ENCODE measurements around the gene CAPN12.

Gene CAPN12

DNA sequence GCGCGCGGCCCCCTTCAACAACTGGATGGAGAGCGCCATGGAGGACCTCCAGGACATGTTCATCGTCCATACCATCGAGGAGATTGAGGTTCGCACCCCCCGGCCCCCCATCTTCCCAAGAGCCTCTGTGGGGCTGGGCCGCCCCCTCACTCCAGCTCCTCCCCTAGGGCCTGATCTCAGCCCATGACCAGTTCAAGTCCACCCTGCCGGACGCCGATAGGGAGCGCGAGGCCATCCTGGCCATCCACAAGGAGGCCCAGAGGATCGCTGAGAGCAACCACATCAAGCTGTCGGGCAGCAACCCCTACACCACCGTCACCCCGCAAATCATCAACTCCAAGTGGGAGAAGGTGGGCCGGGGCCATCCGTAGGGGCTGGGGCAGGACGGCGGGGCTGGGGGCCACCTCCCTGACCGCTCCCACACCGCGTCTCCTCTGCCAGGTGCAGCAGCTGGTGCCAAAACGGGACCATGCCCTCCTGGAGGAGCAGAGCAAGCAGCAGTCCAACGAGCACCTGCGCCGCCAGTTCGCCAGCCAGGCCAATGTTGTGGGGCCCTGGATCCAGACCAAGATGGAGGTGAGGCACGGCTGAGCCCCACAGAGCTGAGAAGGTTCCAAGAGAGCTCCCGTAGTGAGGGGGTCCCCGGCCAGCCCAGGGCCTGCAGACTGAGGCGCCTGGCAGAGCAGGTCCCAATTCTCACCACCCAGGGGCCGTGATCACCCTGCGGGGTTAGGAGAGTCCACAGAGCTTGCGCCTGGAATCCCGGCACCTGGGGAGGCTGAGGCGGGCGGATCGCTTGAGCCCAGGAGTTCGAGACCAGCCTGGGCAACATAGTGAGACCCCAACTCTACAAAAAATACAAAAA is 20.1 kb downstream of the CAPN12 start:
- DNase-seq: no peak

- DNase-seq: no peak
These were observed 20.7 kb downstream of the CAPN12 start for GRCh38 chr19:38723606-38723965.

- no peak for DNase-seq
These were observed 21.2 kb downstream of the CAPN12 start for GRCh38 chr19:38722947-38723605.

DNA sequence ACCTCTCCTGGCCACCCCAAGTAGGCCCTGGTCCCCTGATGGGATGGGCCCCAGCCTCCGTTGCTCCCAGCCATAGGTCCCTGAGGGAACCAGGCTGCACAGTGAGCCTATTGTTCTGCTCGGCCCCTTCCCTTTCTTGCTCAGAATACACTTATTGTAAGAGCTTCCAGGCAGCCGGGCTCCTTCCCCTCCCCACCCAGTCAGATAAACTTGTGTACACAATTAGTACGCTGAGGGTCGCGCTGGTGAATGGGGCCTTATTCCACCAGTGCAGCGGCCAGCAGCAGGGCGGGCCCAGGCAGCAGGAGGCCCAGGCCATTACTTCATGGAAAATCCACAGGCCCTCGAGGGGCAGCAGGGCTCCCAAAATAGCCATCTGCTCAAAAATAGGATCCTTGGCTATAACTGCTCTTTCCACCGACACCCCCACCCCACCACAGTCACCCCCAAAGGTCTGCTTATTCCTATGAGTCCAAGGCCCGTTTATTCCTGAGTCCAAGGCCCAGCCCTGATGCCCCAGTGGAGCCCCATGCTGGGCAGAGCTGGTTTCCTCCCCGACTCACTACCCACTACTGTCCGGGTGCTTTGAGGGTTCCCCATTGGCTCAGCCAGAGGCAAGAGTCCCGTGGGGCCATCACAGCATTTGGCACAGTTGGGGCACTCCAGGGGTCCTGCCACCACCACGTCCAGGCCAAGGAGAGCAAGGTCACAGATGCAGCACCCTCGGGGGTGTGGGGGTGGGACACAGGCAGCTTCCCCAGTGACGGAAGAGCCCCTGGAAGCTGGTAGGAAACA is 22.1 kb downstream of the CAPN12 start:
- no peak for DNase-seq

DNA sequence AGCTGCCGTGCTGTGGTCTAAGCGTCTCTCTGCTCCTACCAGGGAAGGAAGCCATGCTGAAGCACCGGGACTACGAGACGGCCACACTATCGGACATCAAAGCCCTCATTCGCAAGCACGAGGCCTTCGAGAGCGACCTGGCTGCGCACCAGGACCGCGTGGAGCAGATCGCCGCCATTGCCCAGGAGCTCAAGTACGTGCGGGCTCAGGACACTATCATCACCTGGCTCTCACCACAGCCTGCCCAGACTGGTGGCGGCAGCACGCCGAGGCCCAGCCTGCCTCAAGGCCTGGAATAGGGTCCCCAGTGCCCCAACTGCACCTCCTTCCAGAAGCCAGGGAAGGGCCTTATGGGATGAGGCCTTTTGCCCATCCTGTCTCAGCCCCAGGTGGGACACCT is 22.8 kb downstream of the CAPN12 start:
- no peak for DNase-seq

GRCh38 chr19:38720559-38721236 is 23.6 kb downstream of the CAPN12 start:
- DNase-seq: no peak

- no peak for DNase-seq
These were observed 24.3 kb downstream of the CAPN12 start for GRCh38 chr19:38719761-38720558.

DNA sequence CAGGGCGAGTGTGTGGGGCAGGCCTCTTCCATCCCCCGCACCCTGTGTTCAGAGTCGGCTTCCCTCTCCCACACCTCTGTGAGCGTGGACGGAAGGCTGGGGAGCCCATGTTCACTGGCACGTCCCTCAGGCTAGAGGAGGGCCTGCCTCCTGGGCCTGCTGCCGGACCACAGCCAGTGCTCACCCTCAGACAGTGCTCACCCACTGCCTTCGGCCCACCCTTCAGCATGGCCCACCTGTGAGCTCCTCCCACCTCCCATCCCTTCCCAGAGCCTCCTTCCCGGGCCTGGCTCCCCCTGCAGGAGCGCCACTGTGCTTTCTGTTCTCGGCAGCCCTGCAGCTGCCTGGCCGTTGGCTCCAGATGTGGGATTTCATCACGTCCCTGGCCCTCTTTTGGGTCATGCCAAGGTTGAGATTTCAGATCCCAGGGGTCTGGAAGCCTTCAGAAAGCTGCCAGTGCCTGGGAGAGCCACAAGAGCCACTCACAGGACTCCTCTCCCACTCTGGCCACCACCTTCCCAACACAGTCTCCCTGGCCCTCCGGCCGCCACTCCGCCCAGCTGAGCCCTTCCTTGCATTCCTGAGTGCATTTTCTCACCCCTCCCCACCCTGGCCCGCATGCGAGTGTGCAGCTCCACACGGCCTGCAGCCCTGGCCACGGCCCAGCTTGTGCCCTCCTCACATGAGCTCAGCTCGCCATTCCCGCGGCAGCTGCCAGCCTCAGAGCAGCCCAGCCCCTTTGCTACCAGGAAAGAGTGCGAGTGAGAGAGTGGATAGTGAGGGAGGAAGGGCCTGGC is 25.3 kb downstream of the CAPN12 start:
- no peak for DNase-seq

DNA sequence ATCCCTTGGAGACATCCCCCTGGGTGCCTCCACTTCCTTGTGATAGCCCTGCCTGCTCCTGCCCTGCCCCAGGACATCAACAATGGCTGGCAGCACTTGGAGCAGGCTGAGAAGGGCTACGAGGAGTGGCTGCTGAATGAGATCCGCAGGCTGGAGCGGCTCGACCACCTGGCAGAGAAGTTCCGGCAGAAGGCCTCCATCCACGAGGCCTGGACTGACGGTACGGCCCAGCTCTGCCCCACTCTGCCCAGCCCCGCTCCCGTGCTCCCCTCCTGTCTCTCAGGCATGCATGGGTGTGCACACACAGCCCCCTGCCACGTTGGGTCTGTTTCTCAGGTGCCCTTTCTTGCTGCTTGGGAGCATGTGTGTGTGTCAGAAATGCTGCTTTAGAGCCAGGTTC is 26.4 kb downstream of the CAPN12 start:
- no peak for DNase-seq

GRCh38 chr19:38717051-38717450 is 27.2 kb downstream of the CAPN12 start:
- DNase-seq: no peak

DNA sequence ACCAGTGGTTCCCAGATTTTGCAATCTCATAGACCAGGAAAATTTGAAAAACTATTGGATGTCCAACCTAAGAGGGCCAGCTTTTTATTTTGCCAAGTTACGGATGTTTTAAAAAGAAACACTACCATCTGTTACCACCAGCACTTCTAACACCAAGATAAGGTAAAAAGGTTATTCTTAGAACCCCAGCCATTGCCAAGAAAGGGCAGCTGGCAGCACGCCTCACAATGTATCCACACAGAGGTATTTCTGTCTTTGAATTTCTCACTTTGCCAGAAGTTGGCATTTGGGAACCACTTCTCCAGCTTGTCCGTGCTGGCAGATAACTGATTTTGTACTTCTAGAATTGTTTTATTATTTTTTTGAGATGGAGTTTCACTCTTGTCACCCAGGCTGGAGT is 28.7 kb downstream of the CAPN12 start:
- no peak for DNase-seq

DNA sequence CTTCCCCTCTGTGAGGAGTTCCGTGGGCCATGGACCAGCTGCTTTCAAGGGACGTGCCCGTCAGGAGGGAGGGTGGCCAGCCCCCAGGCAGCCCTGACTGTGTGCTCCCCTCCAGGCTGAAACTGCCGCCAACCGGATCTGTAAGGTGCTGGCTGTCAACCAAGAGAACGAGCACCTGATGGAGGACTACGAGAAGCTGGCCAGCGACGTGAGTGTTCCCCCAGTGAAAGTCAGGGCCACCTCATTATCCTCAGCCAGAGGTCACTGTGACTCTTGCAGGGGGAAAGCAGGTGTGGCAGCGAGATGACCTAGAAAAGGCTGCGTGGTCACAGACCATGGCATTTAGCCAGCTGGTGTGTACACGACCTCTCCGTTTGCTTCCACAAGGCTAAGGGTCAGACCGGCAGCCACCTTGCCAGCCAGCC is 29.9 kb downstream of the CAPN12 start:
- DNase-seq: no peak

DNA sequence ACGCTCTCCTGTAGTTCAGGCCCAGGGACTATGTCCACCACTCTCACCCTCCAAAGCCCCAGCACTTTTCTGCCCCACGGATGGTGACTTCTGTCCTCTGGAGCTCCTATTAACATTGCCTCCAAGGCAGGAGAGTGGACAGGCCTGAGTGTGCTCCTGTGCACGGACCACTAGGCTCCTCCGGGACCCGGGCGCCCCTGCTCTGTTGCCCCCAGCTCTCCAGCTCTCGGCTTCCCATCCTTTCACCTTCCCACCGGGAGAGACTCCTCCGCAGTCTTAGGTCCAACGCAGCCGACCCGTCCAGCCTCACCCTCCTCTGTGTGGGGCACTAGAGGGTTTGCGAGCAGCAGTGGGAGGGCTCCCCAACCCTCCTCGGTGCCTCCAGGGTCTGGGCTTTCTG is 30.4 kb downstream of the CAPN12 start:
- no peak for DNase-seq

GRCh38 chr19:38713227-38713649 is 31.0 kb downstream of the CAPN12 start:
- DNase-seq: no peak

DNA sequence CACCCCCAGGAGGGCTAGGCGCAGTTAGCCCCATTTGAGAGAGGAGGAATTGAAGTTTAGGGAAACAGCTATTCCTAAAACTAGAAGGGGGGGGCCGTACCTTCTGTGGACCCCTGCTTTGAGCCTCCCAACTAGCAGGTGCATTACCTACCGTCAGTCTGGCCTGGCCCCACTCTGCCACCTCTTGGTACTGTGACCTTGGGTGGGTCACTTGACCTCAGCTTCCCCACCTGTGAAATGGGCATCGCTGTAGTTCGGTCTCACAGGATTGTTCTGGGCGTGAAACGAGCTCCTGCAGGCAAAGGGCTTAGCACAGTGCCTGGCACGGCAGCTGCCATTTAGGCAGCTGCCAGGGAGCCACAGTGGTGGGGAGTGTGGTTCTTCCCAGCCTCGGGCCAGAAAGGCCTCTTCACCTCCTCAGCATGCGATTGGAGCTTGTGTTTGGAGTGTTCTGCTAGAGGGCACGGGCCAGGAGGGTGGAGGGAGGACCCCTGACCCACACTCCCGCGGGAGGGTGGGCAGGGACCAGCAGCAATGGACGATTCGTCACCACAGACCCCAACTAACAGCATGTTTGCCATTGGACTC is 32.0 kb downstream of the CAPN12 start:
- DNase-seq: no peak

- no peak for DNase-seq
These were observed 32.5 kb downstream of the CAPN12 start for GRCh38 chr19:38711726-38712153.

DNA sequence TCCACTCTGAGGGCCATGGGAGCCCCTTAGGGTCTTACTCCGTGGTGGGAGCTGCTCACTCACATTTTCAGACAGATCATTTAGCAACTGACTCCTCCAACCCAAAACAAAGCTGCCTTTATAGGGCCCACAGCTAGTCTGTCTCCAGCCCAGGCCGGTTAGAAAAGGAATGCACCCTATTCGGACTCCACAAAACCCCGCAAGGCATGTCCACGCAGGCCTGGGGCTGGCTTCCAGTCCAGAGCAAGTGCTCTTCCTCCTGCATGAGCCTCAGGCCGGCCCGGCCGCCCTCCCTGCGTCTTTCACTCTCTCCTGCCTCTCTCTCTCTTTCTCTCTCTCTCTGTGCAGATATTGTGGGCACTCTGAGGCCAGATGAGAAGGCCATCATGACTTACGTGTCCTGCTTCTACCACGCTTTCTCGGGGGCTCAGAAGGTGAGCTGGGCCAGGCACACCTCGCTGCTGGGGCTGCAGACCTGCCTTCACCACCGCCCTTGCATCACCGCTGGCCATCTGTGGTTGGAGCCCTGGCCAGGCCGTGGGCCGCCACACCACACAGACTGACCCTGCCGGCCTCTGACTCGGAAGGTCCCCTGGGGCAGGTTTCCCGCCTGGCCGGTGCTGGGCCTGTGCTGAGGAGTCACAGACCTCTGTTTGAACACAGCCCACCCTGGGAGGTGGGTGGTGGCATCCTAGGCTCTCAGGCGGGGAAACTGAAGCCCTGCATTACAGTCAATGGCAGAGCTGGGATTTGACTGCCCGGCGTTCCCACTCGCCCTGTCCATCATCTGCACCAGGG is 33.1 kb downstream of the CAPN12 start:
- no peak for DNase-seq

DNA sequence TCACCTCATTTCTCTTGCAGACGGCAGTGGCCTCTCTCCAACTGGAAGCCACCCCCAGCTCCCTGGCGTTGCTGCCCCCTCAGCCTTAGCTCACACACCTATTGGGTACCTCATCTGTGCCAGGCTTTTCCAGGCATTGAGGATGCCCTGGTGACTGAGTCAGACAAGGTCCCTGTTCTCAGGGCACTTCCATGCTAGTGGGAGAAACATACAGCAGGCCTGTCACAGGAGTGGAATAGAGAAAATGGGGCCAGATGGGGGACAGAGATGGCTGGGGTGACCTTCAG is 33.9 kb downstream of the CAPN12 start:
- DNase-seq: no peak

GRCh38 chr19:38709671-38710415 is 34.4 kb downstream of the CAPN12 start:
- no peak for DNase-seq

- DNase-seq: no peak
These were observed 35.2 kb downstream of the CAPN12 start for GRCh38 chr19:38709119-38709518.
